ENCODE results near the gene MAEL. TPM values are rescaled to one million over a fixed set of nuclear protein-coding genes. Genes with fewer than 3 reads are reported as not detected.

MAEL gene
- total and polyA plus RNA-seq, 2 of the 13 experiments (the other 11 are each of a cell fraction or from before 2014, with no cell fraction given): not detected

DNA sequence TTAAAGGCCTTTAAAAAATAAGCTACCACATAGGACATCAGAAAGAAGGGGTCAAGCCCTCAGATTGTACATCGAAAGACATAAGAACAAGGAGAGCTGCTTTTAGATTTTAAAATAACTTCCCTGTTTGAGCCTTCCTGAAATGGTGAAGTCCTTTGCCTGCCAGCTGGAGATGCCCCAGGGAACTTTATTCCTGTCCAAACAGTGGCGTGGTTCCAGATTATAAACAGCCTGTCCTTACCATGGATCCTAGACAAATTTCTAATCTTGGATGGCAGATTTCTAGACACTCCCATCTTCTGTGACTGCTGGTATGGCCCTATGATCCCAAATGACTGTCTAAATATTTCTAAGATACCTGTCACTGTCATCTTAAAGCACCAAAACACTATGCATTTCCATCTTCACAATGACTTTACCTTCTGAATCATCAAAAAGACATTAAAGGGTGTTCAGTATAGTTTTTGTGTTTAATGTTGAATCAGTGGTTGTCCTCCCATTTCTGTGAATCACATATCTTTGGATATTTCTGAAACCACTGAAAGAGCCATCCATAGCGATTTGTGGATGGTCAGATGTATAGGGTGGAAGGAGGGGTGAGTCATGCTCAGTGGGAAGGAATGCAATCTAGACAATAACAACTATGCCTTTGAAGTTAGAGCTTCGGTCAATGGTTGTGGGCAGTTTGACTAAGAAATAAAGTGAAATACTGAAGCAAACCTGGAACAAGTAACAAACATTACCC is 36.9 kb upstream of the MAEL start:
- Histone ChIP-seq H3K9ac (ENCODE audit: insufficient read depth, low read depth, low read length) (no peak overlapping the region), H3K4me3 (replicated peaks in 1 of 3; ENCODE audit: insufficient read depth in 1 of 3, low read depth in 2 of 3, low read length in 3 of 3) (no peak overlapping the region), H3K27ac (ENCODE audit: extremely low read length, insufficient read depth, low read length) (no peak overlapping the region), H3K27me3 (ENCODE audit: control insufficient read depth in 1 of 2, insufficient read depth in 2 of 2, low read length in 2 of 2) (peaks cover 0 to 21% of the 10 kb centered on the region in 2 experiments; a peak in 3 of 5 replicates), H3K36me3 (replicated peaks in 1 of 2; ENCODE audit: control insufficient read depth in 1 of 2, insufficient read depth in 2 of 2, low read length in 2 of 2) (no peaks in the 10 kb centered on the region), H2AFZ (ENCODE audit: low read length) (no peak overlapping the region), H3K79me2 (ENCODE audit: insufficient read depth, low read length) (no peaks in the 10 kb centered on the region), H4K20me1 (ENCODE audit: insufficient read depth, low read length) (no peaks in the 10 kb centered on the region), H3K9me3 (ENCODE audit: low read length) (no peaks in the 10 kb centered on the region), H3K4me1 (ENCODE audit: insufficient read depth, low read length) (no peaks in the 10 kb centered on the region), H3K4me2 (ENCODE audit: low read depth, low read length) (no peak overlapping the region)
- ATAC-seq (peak; percentile 41; the same call in 1 of the 3 replicates), DNase-seq (ENCODE audit: low spot score) (peak; percentile 32), FAIRE-seq (no peak)
- intact Hi-C loops (cut with micrococcal nuclease; ENCODE audit: unreplicated experiment) (no loop called here), in situ Hi-C loops (cut with HindIII; ENCODE audit: extremely low pct_ligation_motif_present, low pct_unique_long_range_greater_than_20kb) (no loop called here)
- TF ChIP-seq CCAR2 (optimal IDR thresholded peaks at IDR 0.05; ENCODE audit: low read depth, low read length) (no peak), FOSL2 (CRISPR knock-in tag; IDR thresholded peaks at IDR 0.05) (peak; percentile 64)
- CTCF ChIA-PET (ENCODE audit: low intra/inter-chr PET ratio, low total read pairs): no interaction called here
- POLR2A ChIA-PET: no interaction called here
- BruUV-seq (replicated peaks): no TSS peak
- 1% methylated on average over 4 of the region's 4 CpGs for WGBS (ENCODE audit: low lambda C conversion rate)

DNA sequence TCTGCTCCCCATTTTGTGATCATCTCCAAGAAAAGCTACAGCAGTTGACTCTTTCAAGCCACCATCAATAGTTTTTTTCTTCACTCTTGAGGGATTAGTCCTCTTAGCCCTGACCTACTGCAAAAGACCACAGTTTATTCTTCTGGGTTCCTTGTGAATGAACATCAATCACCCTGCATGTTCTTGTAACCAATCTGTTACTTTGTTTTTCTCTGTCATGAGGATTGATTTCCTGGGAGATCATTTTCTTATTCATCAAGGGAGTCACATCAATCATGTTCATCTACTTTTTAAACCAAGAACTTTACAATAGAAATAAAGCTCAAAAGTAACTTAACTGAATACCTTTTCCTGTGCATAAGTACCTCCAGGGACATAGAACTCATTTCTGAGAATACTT is 35.6 kb upstream of the MAEL start:
- H3K4me2 ChIP-seq (ENCODE audit: low read depth, low read length): no peak overlapping the region
- no peaks in the 10 kb centered on the region for H3K36me3 ChIP-seq (replicated peaks in 1 of 2; ENCODE audit: control insufficient read depth in 1 of 2, insufficient read depth in 2 of 2, low read length in 2 of 2)
- no peak for ATAC-seq
- no peak for DNase-seq (ENCODE audit: low spot score)
- no peaks in the 10 kb centered on the region for H4K20me1 ChIP-seq (ENCODE audit: insufficient read depth, low read length)
- no peak overlapping the region for H3K27ac ChIP-seq (ENCODE audit: extremely low read length, insufficient read depth, low read length)
- H3K4me1 ChIP-seq (ENCODE audit: insufficient read depth, low read length): no peaks in the 10 kb centered on the region
- intact Hi-C loops (cut with micrococcal nuclease; ENCODE audit: unreplicated experiment) (no loop called here), in situ Hi-C loops (cut with HindIII; ENCODE audit: extremely low pct_ligation_motif_present, low pct_unique_long_range_greater_than_20kb) (no loop called here)
- no peak overlapping the region for H3K9ac ChIP-seq (ENCODE audit: insufficient read depth, low read depth, low read length)
- TF ChIP-seq ZNF790 (CRISPR knock-in tag; IDR thresholded peaks at IDR 0.05; ENCODE audit: borderline replicate concordance) (no peak), HNRNPL (IDR thresholded peaks at IDR 0.05; ENCODE audit: low read depth, low read length) (no peak), ZNF343 (CRISPR knock-in tag; IDR thresholded peaks at IDR 0.05) (no peak), SIX4 (CRISPR knock-in tag; IDR thresholded peaks at IDR 0.05) (no peak), HNRNPUL1 (IDR thresholded peaks at IDR 0.05; ENCODE audit: low read depth, low read length) (no peak), ZNF136 (CRISPR knock-in tag; IDR thresholded peaks at IDR 0.05; ENCODE audit: low read depth) (no peak), ELF4 (CRISPR knock-in tag; IDR thresholded peaks at IDR 0.05; ENCODE audit: borderline replicate concordance) (no peak)
- TF ChIP-seq, protein P1, sequence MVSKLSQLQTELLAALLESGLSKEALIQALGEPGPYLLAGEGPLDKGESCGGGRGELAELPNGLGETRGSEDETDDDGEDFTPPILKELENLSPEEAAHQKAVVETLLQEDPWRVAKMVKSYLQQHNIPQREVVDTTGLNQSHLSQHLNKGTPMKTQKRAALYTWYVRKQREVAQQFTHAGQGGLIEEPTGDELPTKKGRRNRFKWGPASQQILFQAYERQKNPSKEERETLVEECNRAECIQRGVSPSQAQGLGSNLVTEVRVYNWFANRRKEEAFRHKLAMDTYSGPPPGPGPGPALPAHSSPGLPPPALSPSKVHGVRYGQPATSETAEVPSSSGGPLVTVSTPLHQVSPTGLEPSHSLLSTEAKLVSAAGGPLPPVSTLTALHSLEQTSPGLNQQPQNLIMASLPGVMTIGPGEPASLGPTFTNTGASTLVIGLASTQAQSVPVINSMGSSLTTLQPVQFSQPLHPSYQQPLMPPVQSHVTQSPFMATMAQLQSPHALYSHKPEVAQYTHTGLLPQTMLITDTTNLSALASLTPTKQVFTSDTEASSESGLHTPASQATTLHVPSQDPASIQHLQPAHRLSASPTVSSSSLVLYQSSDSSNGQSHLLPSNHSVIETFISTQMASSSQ (IDR thresholded peaks at IDR 0.05; ENCODE audit: low read depth): no peak
- TF ChIP-seq, protein P1 (CRISPR knock-in tag; IDR thresholded peaks at IDR 0.05; ENCODE audit: borderline replicate concordance): no peak
- TF ChIP-seq, protein P2, sequence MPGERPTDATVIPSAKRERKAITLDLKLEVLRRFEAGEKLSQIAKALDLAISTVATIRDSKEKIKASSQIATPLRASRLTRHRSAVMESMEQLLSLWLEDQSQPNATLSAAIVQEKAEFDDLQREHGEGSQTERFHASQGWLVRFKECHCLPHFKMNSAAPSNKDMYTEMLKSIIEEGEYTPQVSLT (CRISPR knock-in tag; IDR thresholded peaks at IDR 0.05; ENCODE audit: borderline replicate concordance, low read depth): no peak
- CTCF ChIA-PET (ENCODE audit: low intra/inter-chr PET ratio, low total read pairs): no interaction called here
- no peak overlapping the region for H2AFZ ChIP-seq (ENCODE audit: low read length)
- no peaks in the 10 kb centered on the region for H3K79me2 ChIP-seq (ENCODE audit: insufficient read depth, low read length)
- POLR2A ChIA-PET: no interaction called here
- BruUV-seq (replicated peaks): no TSS peak
- no peak overlapping the region for H3K4me3 ChIP-seq (replicated peaks in 1 of 3; ENCODE audit: insufficient read depth in 1 of 3, low read depth in 2 of 3, low read length in 3 of 3)
- FAIRE-seq: no peak
- peaks cover 0 to 7% of the 10 kb centered on the region in 2 experiments; a peak in 3 of 5 replicates for H3K27me3 ChIP-seq (ENCODE audit: control insufficient read depth in 1 of 2, insufficient read depth in 2 of 2, low read length in 2 of 2)
- H3K9me3 ChIP-seq (ENCODE audit: low read length): no peaks in the 10 kb centered on the region

Measured in HepG2 (cell line).